ENCODE data around the gene GAL. TPM values are rescaled to one million over a fixed set of nuclear protein-coding genes. Genes with fewer than 3 reads are reported as not detected.
A peak's percentile ranks its signal among the peaks of the same experiment; 100 is the strongest.

The GAL gene
- total and polyA plus RNA-seq, 2 donors, result 1.0 to 8.7 TPM

DNA sequence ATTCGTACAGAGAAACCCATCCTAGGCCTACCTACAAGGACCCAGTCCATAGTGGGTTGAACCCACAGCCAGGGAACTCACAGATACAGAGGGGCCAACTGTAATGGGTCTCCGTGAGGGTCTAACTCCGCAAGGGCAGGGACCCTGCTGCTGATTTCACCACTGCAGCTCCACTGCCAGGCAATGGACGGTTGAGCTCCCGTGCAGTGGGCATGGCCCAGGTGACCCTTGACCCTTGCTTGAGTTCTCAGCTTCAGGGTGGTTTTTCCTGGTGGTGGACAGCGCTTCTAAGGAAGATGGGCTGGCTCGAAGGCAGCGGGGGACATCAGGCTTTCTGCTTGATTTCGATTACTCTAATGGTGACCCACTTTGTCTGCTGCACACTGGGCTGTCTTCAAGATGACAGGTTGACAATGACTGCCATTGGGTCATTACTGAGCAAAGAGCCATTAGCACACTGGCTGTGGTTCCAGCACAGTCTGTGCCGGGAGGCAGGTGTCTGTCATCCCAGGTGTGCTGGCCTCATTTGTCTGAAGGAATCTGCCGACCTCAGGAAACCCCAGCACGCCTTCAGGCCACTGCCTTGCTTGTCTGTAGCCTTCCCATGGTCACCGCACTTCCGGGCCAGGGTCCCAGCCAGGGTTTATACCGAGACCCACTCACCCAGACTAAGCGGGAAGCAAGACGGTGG lies 3.7 kb upstream of the GAL start:
- H3K36me3 ChIP-seq (ENCODE audit: insufficient read depth), result no peaks in the 10 kb centered on the region
- no peaks in the 10 kb centered on the region for H3K4me1 ChIP-seq (ENCODE audit: insufficient read depth)
- no peak overlapping the region for H3K27ac ChIP-seq (ENCODE audit: low read depth)
- 92% methylated on average over 17 of the region's 17 CpGs for WGBS
- no peak for DNase-seq (ENCODE audit: extremely low spot score)
- no peak overlapping the region for H3K4me3 ChIP-seq (ENCODE audit: low read depth, low read length)

DNA sequence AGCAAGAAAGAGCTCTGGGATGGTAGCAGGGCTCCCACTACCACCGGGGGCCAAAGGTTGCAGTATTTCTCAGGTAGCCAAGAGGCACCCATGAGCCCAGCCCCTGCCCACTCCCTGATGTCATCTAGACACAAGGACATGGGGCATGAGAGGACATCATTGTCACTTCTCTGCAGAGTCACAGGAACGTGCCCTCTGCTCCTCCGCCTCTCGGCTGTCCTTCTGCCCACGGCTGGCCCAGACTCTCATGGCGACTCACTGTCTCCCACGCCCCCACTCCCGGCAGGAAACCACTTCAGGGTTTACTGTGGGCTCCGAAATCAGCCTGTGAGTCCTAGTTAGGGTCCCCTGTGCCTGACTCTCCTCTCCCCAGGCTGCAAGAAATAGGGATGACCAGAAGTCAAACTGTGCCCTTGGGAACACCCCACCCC lies 1.8 kb upstream of the GAL start:
- Histone ChIP-seq H3K4me1 (ENCODE audit: insufficient read depth) (no peaks in the 10 kb centered on the region), H3K4me3 (ENCODE audit: low read depth, low read length) (no peak overlapping the region), H3K36me3 (ENCODE audit: insufficient read depth) (no peaks in the 10 kb centered on the region), H3K27ac (ENCODE audit: low read depth) (no peak overlapping the region)
- DNase-seq (ENCODE audit: extremely low spot score), result no peak
- 80% methylated on average over 9 of the region's 9 CpGs for WGBS

DNA sequence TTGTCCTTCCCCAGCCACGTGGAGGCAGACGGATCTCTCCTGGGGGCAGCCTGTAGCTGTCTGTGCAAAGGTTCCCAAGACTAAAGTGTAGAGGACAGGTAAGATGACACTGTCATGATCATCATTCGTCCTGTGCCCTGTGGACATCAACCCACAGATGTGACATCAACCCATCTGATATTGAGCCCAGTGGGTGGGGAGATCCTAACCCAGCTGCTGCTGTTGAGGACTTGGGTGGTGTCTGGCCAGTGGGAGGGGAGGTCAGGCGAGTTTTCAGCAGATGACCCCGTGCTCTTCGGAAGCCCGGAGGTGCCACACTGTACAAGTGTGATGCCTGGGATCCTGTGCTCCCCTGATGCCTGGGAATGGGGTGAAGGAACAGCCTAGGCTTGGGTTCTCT lies 1.2 kb upstream of the GAL start:
- no peaks in the 10 kb centered on the region for H3K4me1 ChIP-seq (ENCODE audit: insufficient read depth)
- 84% methylated on average over 7 of the region's 7 CpGs for WGBS
- DNase-seq (ENCODE audit: extremely low spot score), result no peak
- H3K36me3 ChIP-seq (ENCODE audit: insufficient read depth), result no peaks in the 10 kb centered on the region
- H3K4me3 ChIP-seq (ENCODE audit: low read depth, low read length), result no peak overlapping the region
- no peak overlapping the region for H3K27ac ChIP-seq (ENCODE audit: low read depth)

DNA sequence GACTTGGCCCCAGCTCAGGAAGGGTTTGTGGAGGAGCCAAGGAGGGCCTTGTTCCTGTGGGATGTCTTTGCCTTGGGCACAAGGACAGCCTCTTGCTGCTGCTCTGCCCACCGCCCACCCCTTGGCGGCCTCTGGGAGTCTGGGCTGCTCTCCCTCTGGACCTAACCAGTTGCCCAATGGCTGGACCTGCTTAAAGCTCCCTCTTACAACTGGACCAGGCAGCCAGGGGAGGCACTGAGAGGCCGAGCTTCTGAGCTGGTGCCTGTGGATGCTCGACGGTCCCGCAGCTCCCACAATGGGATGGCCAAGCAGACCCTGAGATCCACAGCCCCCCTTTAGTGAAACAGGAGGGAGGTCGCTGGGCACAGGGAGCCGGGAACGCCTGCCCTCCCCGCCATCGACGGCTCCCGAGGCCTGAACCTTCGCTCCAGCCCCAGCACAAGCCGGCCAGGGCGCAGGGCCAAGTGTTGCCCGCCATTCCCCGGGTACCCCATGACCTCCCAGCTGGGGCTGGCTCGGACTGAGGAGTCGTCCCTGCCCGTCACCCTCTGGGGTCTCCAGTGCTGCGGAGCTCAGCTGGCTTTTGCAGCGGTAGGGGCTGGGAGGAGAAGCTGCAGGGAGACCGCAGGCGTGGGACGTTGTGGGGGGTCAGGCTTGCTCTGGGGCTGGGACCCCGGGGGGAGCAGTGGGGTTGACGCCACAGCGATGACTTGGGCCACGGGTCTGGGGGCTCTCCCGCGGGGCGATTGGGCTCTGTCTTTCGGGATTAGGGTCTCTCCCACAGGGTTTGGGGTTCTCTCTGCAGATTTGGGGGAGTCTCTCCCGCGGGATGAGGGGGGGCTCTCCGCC lies 584 bp upstream of the GAL start:
- 45% methylated on average over 37 of the region's 37 CpGs for WGBS
- Histone ChIP-seq H3K36me3 (ENCODE audit: insufficient read depth) (no peaks in the 10 kb centered on the region), H3K4me1 (ENCODE audit: insufficient read depth) (no peaks in the 10 kb centered on the region), H3K27ac (ENCODE audit: low read depth) (no peak overlapping the region), H3K4me3 (ENCODE audit: low read depth, low read length) (peak overlapping the region; percentile 21)
- DNase-seq (ENCODE audit: extremely low spot score), result no peak

DNA sequence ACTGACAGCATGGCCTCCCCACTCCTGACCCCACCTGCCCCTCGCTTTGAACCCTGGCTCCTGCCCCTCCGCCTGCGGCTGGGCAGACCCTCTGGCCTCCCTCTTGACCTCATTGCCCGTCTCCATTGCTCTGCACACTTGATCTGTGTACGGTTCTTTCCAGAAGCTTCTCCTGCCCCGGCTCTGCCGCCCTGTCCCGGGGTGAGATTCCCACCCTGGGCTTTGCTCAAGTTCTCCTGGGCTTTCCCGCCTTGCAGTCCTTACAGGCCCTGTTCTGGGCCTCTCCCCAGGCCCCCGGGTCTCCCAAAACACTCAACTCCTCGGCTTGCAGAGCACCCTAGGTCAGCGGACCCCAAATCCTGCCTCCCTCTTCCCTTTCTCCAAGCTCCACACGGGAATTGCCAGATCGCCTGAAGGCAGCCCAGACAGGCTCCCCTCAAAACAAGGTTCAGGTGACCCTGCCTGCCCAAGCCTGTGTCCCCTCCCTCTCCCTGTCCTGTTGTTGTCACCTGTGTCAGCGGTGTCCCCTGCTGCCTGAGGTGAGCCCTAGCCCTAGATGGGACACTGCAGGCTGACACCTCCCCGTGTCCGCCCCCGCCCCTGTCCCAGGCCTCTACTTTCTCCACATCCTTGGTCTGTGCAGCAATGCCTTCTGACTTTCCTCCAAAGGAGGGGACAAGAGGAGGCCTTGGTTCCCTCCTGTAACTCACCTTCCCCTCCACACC lies 1.5 kb downstream of the GAL start:
- Histone ChIP-seq H3K4me3 (ENCODE audit: low read depth, low read length) (no peak overlapping the region), H3K27ac (ENCODE audit: low read depth) (no peak overlapping the region), H3K36me3 (ENCODE audit: insufficient read depth) (no peaks in the 10 kb centered on the region), H3K4me1 (ENCODE audit: insufficient read depth) (no peaks in the 10 kb centered on the region)
- DNase-seq (ENCODE audit: extremely low spot score), result no peak
- 95% methylated on average over 18 of the region's 18 CpGs for WGBS

DNA sequence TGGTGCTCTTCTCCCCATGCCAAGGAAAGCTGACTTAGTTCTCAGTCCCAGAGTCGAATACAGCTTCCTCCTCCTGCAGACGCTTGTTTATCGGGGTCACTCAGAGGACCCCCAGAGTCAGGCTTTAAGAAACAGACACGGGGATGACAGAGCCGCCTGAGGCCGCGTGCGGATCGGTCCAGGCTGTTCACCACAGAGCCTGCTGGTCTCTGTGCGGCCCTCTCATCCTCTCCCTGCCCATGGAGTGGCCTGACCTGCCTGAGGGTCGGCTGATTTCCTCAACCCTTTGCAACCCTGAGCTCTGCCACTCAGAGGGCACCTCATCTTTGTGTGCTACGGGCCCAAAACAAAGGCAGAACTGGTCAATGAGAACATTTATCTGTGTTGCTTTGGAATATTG lies 2.1 kb downstream of the GAL start:
- no peak for DNase-seq (ENCODE audit: extremely low spot score)
- Histone ChIP-seq H3K27ac (ENCODE audit: low read depth) (no peak overlapping the region), H3K36me3 (ENCODE audit: insufficient read depth) (no peaks in the 10 kb centered on the region), H3K4me1 (ENCODE audit: insufficient read depth) (no peaks in the 10 kb centered on the region), H3K4me3 (ENCODE audit: low read depth, low read length) (no peak overlapping the region)
- WGBS, result 86% methylated on average over 12 of the region's 12 CpGs

DNA sequence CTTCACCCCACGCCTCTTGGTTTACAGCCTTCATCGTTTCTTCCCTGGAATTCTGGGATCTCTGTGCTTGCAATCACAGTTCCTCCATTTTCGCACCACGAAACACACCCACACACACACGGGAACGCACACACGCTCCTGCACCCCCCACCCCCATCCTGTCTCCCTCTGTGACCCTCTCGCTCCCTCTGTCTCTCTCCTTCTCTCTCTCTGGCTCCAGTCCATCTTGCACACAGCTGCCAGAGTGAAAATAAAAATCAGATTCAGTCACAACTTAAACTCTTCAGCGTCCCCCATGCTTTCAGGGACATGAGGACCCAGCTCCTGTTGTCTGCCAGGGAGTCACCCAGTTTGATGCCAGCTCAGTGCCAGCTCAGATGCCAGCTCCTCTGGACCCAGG lies 3.0 kb downstream of the GAL start:
- Histone ChIP-seq H3K27ac (ENCODE audit: low read depth) (no peak overlapping the region), H3K4me1 (ENCODE audit: insufficient read depth) (no peaks in the 10 kb centered on the region), H3K4me3 (ENCODE audit: low read depth, low read length) (no peak overlapping the region), H3K36me3 (ENCODE audit: insufficient read depth) (no peaks in the 10 kb centered on the region)
- WGBS, result 54% methylated on average over 9 of the region's 9 CpGs
- DNase-seq (ENCODE audit: extremely low spot score), result no peak

DNA sequence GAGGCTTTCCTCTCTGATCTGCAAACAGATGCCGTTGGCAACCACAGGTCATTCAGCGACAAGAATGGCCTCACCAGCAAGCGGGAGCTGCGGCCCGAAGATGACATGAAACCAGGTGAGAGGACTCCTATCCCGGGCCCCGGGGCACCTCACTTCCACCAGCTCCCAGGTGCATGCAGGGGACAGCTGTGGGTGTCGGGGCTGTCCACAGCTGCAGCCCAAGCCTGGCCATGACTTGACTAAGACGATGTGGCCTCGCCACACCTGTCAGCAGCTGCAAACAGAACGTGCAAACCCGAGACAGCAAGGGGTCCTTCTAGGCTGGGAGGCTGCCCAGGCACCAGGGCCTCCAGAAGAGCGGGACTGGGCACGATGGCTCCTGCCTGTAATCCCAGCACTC lies 3.6 kb downstream of the GAL start:
- Histone ChIP-seq H3K27ac (ENCODE audit: low read depth) (no peak overlapping the region), H3K36me3 (ENCODE audit: insufficient read depth) (no peaks in the 10 kb centered on the region), H3K4me3 (ENCODE audit: low read depth, low read length) (no peak overlapping the region), H3K4me1 (ENCODE audit: insufficient read depth) (no peaks in the 10 kb centered on the region)
- DNase-seq (ENCODE audit: extremely low spot score), result no peak
- 88% methylated on average over 14 of the region's 14 CpGs for WGBS

DNA sequence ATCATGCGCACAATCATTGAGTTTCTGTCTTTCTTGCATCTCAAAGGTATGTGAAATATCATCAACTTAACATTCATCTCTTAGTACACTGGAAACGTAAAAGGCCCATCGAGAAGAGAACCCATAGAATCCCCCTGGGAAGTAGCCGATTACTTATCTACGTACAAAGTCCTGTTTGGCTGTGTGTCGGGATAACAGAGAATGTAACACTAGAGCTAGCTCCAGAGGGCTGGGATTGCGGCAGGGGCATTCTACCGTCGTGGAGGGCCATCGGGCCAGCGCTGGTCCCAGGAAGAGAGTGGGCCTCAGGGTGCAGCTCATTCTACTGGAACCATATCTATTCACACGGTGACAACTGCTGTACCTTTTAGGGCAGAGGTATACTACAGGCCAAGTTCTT lies 4.5 kb downstream of the GAL start:
- WGBS, result 87% methylated on average over 12 of the region's 12 CpGs
- DNase-seq (ENCODE audit: extremely low spot score), result no peak

DNA sequence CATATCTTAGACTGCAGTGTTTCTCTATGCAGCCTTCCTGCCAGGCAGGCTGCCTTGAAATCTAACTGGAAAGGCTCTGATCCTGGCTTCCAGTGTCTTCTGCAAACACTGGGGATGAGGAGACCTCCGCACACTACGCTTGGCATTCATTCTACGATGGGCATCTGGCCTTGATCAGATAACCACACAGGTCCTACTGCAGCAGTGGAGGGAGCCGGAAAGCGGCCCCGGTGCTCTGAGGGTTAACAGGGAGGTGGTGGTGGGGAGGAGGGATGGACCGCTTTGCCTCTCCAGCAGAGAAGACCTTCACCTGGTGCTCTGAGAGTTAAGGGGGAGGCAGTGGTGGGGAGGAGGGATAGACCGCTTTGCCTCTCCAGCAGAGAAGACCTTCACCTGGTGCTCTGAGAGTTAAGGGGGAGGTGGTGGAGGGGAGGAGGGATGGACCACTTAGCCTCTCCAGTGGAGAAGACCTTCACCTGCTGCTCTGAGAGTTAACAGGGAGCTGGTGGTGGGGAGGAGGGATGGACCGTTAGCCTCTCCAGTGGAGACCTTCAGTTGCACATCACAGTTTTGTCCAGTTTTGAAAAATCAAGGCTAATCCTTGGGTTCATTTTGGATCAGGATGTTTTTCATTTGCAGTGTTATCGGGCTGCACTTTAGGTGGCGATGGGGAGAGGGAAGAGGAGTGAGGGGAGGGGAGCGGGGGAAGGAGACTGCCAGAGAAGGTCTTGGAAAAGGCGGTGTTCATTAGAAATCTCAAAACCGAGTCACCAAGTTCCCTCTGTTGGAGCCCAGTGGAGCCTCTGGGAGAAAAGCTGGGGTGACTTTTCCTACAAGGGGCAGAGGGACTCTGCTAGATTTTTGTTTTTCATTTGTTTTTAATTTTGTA lies 5.6 kb downstream of the GAL start:
- DNase-seq (ENCODE audit: extremely low spot score), result no peak
- 48% methylated on average over 14 of the region's 14 CpGs for WGBS
- Histone ChIP-seq H3K4me3 (ENCODE audit: low read depth, low read length) (no peak overlapping the region), H3K36me3 (ENCODE audit: insufficient read depth) (no peaks in the 10 kb centered on the region), H3K27ac (ENCODE audit: low read depth) (no peak overlapping the region), H3K4me1 (ENCODE audit: insufficient read depth) (no peaks in the 10 kb centered on the region)

More for the DNA sequence above, 4.5 kb downstream of the GAL start:
- H3K36me3 ChIP-seq (ENCODE audit: insufficient read depth), result no peaks in the 10 kb centered on the region
- no peaks in the 10 kb centered on the region for H3K4me1 ChIP-seq (ENCODE audit: insufficient read depth)
- H3K27ac ChIP-seq (ENCODE audit: low read depth), result no peak overlapping the region
- H3K4me3 ChIP-seq (ENCODE audit: low read depth, low read length), result no peak overlapping the region

DNA sequence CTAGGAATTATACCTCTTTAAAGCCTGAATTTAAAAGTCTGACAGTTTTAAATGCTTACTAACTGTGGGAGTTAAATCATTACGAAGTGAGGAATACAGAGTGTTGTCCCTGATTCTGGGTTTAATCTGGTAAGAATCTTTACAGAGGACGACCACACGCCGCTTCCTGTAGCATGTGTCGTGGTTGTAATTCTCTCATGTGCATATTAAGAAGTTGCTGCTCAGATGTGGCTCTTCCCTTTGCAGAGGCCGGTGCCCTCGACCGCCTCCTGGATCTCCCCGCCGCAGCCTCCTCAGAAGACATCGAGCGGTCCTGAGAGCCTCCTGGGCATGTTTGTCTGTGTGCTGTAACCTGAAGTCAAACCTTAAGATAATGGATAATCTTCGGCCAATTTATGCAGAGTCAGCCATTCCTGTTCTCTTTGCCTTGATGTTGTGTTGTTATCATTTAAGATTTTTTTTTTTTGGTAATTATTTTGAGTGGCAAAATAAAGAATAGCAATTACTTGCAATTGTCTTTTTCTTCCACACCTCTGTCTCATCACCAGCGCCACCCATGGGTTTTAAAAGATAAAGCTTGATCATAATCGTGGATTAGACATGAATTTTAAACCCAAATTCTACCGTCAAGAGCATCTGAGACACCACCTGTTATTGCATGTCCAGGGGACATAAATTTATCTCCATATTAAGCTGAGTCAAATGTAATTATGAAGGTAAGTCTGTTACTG lies 6.5 kb downstream of the GAL start:
- no peak overlapping the region for H3K4me3 ChIP-seq (ENCODE audit: low read depth, low read length)
- no peak overlapping the region for H3K27ac ChIP-seq (ENCODE audit: low read depth)
- whole genome bisulfite sequencing, result 52% methylated on average over 16 of the region's 16 CpGs
- no peaks in the 10 kb centered on the region for H3K36me3 ChIP-seq (ENCODE audit: insufficient read depth)
- H3K4me1 ChIP-seq (ENCODE audit: insufficient read depth), result no peaks in the 10 kb centered on the region
- DNase-seq (ENCODE audit: extremely low spot score), result no peak

DNA sequence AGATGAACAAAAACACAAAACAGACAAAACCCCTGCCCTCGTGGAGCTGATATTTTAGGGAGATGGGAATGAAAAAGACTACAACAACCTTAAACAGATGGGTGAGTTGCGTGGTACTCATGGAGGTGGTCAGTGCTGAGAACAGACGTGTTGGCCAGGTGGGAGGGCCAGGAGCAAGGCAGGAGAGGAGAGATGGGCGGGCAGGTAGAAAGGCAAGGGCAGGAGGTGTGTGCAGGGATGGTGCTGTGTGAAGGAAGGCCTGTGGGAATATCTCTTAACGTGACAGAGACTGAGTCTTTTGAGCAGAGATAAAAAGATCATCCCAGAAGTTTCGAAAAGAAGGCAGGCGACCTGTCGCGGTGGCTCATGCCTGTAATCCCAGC lies 7.0 kb downstream of the GAL start:
- H3K4me3 ChIP-seq (ENCODE audit: low read depth, low read length), result no peak overlapping the region
- no peak for DNase-seq (ENCODE audit: extremely low spot score)
- H3K4me1 ChIP-seq (ENCODE audit: insufficient read depth), result no peaks in the 10 kb centered on the region
- 87% methylated on average over 9 of the region's 9 CpGs for WGBS
- H3K27ac ChIP-seq (ENCODE audit: low read depth), result no peak overlapping the region
- H3K36me3 ChIP-seq (ENCODE audit: insufficient read depth), result no peaks in the 10 kb centered on the region

DNA sequence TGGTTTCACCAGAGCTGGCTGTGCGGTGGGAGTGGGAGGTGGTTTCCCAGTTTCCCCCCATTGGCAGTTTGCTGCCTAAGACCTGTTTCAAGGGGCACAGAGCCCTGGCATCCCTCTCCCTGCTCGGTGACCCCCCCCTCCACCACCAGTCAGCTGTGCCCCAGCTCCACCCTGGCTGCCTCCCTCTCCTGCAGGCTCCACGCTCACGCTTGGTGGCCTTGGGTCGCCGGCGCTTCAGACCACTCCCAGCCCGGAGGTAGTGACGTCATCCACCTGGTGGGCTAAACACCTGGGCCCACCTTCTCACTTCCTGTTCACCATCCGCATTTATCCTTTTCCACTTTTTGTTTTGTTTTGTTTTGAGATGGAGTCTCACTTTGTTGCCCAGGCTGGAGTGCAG lies 7.8 kb downstream of the GAL start:
- no peak overlapping the region for H3K4me3 ChIP-seq (ENCODE audit: low read depth, low read length)
- no peak for DNase-seq (ENCODE audit: extremely low spot score)
- H3K36me3 ChIP-seq (ENCODE audit: insufficient read depth), result no peaks in the 10 kb centered on the region
- H3K27ac ChIP-seq (ENCODE audit: low read depth), result no peak overlapping the region
- WGBS, result 90% methylated on average over 10 of the region's 10 CpGs
- no peaks in the 10 kb centered on the region for H3K4me1 ChIP-seq (ENCODE audit: insufficient read depth)
